ENCODE data around the gene ESR2. TPM values are rescaled to one million over a fixed set of nuclear protein-coding genes. Genes with fewer than 3 reads are reported as not detected.

The ESR2 gene
- total RNA-seq, 1 donor = not detected

DNA sequence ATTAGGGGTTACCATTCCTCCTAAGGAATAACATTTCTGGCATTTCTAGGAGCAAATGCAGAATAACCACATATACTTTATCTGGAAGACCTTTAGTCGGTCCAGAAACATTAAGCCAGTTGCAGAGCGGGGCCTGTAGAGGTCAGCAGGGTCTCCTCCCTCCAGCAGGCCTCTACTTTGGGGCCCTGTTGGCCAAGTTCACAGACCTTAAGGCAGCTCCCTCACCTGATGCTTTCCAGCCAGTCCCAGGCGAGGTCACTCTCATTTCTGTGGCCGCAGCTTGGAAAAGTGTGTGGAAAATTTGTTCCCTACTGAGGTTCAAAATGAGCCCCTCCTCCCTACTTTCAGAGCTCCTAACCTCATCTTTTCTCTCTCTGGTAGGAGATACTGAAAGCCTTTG, 74.1 kb downstream of the ESR2 start:
- Histone ChIP-seq H3K27me3 (ENCODE audit: insufficient read depth, low read length) (no peaks in the 10 kb centered on the region), H3K36me3 (ENCODE audit: insufficient read depth, low read length) (no peaks in the 10 kb centered on the region), H3K9me3 (ENCODE audit: low read depth, low read length) (no peaks in the 10 kb centered on the region), H3K79me2 (ENCODE audit: insufficient read depth, low read length) (no peaks in the 10 kb centered on the region), H3K4me3 (ENCODE audit: insufficient read depth, low read length) (no peak overlapping the region), H4K20me1 (ENCODE audit: insufficient read depth, low read length) (no peaks in the 10 kb centered on the region), H3K27ac (ENCODE audit: low read depth, low read length) (no peak overlapping the region), H3K4me1 (ENCODE audit: insufficient read depth, low read length) (no peaks in the 10 kb centered on the region), H2AFZ (ENCODE audit: low read length) (no peak overlapping the region), H3K4me2 (ENCODE audit: insufficient read depth, low read length) (no peak overlapping the region)
- TF ChIP-seq, protein P1, sequence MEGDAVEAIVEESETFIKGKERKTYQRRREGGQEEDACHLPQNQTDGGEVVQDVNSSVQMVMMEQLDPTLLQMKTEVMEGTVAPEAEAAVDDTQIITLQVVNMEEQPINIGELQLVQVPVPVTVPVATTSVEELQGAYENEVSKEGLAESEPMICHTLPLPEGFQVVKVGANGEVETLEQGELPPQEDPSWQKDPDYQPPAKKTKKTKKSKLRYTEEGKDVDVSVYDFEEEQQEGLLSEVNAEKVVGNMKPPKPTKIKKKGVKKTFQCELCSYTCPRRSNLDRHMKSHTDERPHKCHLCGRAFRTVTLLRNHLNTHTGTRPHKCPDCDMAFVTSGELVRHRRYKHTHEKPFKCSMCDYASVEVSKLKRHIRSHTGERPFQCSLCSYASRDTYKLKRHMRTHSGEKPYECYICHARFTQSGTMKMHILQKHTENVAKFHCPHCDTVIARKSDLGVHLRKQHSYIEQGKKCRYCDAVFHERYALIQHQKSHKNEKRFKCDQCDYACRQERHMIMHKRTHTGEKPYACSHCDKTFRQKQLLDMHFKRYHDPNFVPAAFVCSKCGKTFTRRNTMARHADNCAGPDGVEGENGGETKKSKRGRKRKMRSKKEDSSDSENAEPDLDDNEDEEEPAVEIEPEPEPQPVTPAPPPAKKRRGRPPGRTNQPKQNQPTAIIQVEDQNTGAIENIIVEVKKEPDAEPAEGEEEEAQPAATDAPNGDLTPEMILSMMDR (IDR thresholded peaks at IDR 0.05; ENCODE audit: extremely low read depth, low read depth, low read length) = no peak
- DNase-seq (ENCODE audit: insufficient read length, low spot score, missing footprints) = no peak

DNA sequence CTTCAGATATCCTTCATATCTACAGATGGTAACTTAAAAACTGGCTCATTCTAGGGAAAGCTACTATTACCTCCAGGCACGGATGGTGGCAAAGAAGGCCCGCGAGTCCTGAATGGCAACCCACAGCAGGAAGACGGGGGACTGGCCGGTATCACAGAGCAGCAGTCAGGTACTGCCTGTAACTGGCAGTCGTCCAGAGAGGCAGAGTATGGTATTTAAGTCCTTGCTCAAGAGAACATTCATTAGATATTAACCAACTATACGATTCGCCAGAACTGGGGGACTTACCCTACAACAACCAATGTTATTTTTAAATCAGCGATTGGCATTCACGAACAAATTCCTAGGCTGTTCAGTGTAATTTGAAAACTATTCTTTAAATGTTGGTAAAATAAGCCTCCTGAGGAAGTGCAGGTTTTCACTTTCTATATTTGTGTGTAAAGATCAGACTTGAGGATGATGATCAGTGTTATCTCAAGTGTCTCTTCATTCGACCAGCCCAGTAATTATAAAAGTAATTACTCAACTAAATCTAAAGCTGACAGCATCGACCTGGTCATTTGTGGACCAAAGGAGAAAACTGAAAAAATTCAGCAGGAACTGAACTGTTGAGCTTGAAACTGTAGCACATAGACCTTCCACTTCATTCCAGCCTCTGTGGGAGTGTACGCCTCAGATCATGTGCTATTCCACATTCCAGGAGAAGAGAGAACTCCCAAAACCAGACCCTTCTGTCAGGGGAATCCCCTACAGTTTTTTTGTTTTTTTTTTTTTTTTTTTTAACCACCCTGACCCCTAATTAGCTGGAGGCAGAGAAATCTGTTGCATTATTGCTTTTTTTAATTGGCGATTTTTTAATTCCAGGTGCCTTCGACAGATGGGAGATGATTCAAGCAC, 75.6 kb downstream of the ESR2 start:
- H3K79me2 ChIP-seq (ENCODE audit: insufficient read depth, low read length) = no peaks in the 10 kb centered on the region
- no peak overlapping the region for H3K4me3 ChIP-seq (ENCODE audit: insufficient read depth, low read length)
- TF ChIP-seq, protein P1 (IDR thresholded peaks at IDR 0.05; ENCODE audit: extremely low read depth, low read depth, low read length) = no peak
- peak; percentile 32 for DNase-seq (ENCODE audit: insufficient read length, low spot score, missing footprints)
- H3K4me2 ChIP-seq (ENCODE audit: insufficient read depth, low read length) = no peak overlapping the region
- H3K27ac ChIP-seq (ENCODE audit: low read depth, low read length) = no peak overlapping the region
- H4K20me1 ChIP-seq (ENCODE audit: insufficient read depth, low read length) = no peaks in the 10 kb centered on the region
- no peak overlapping the region for H2AFZ ChIP-seq (ENCODE audit: low read length)
- H3K4me1 ChIP-seq (ENCODE audit: insufficient read depth, low read length) = no peaks in the 10 kb centered on the region
- H3K27me3 ChIP-seq (ENCODE audit: insufficient read depth, low read length) = no peaks in the 10 kb centered on the region
- no peaks in the 10 kb centered on the region for H3K9me3 ChIP-seq (ENCODE audit: low read depth, low read length)
- H3K36me3 ChIP-seq (ENCODE audit: insufficient read depth, low read length) = no peaks in the 10 kb centered on the region

DNA sequence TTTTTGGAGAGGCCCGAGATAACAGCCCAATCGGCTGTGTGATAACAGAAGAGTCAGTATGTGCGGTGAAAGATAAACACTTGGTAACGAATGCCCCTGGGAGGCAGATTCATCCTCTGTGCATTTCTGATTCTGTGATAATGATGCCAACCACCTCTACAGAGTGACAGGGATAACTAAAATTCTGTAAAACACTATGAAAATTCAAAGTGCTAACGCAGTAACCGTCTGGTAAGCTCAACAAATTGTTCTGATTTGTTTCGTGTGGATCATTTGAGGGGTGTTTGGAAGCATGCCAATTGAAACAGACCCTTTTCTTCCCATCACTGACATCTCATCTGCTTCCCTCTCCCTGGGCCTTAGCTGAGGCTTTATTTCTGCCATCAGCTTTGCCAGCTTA, 76.3 kb downstream of the ESR2 start:
- H3K4me2 ChIP-seq (ENCODE audit: insufficient read depth, low read length) = no peak overlapping the region
- no peak overlapping the region for H2AFZ ChIP-seq (ENCODE audit: low read length)
- H3K9me3 ChIP-seq (ENCODE audit: low read depth, low read length) = no peaks in the 10 kb centered on the region
- H3K27ac ChIP-seq (ENCODE audit: low read depth, low read length) = no peak overlapping the region
- H3K4me3 ChIP-seq (ENCODE audit: insufficient read depth, low read length) = no peak overlapping the region
- no peak for DNase-seq (ENCODE audit: insufficient read length, low spot score, missing footprints)
- H3K36me3 ChIP-seq (ENCODE audit: insufficient read depth, low read length) = no peaks in the 10 kb centered on the region
- TF ChIP-seq, protein P1 (IDR thresholded peaks at IDR 0.05; ENCODE audit: extremely low read depth, low read depth, low read length) = no peak
- H3K79me2 ChIP-seq (ENCODE audit: insufficient read depth, low read length) = no peaks in the 10 kb centered on the region
- H3K27me3 ChIP-seq (ENCODE audit: insufficient read depth, low read length) = no peaks in the 10 kb centered on the region
- no peaks in the 10 kb centered on the region for H3K4me1 ChIP-seq (ENCODE audit: insufficient read depth, low read length)
- H4K20me1 ChIP-seq (ENCODE audit: insufficient read depth, low read length) = no peaks in the 10 kb centered on the region

DNA sequence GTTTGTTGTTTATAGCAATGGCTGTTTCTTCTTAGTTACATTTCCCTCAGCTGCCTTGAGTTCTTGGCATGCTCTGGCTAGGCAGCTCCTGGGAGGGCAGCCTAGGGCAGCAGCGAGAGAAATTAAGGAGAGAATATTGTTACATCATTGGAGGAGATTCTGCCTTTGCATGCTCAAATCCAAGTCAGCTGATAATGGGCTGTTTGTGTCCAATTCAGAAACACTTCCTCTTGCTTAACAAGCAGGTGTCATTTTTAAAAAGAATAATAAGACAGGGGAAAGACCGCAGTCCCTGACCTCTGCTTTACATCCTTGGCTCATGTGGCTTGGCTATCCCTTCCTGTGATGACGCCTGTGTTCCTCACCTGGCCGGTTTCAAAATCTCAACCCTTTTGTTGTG, 76.9 kb downstream of the ESR2 start:
- no peaks in the 10 kb centered on the region for H3K4me1 ChIP-seq (ENCODE audit: insufficient read depth, low read length)
- no peak overlapping the region for H3K27ac ChIP-seq (ENCODE audit: low read depth, low read length)
- H3K79me2 ChIP-seq (ENCODE audit: insufficient read depth, low read length) = no peaks in the 10 kb centered on the region
- H3K4me2 ChIP-seq (ENCODE audit: insufficient read depth, low read length) = no peak overlapping the region
- DNase-seq (ENCODE audit: insufficient read length, low spot score, missing footprints) = peak; percentile 76
- no peaks in the 10 kb centered on the region for H4K20me1 ChIP-seq (ENCODE audit: insufficient read depth, low read length)
- H3K4me3 ChIP-seq (ENCODE audit: insufficient read depth, low read length) = no peak overlapping the region
- H2AFZ ChIP-seq (ENCODE audit: low read length) = no peak overlapping the region
- no peaks in the 10 kb centered on the region for H3K27me3 ChIP-seq (ENCODE audit: insufficient read depth, low read length)
- no peaks in the 10 kb centered on the region for H3K9me3 ChIP-seq (ENCODE audit: low read depth, low read length)
- TF ChIP-seq, protein P1 (IDR thresholded peaks at IDR 0.05; ENCODE audit: extremely low read depth, low read depth, low read length) = no peak
- H3K36me3 ChIP-seq (ENCODE audit: insufficient read depth, low read length) = no peaks in the 10 kb centered on the region

All from osteoblast (primary cell).